OCI-LY1 (cell line): ENCODE data around the gene CTAGE1.

Experiments
- CTCF ChIP-seq: fragments of 200-600 bp; sonication (generic), shearing (Covaris generic); IDR thresholded peaks from 2 replicates; pipeline ENCODE4 v1.5.1; 2017; ENCODE audit warnings: mild to moderate bottlenecking, antibody characterized with exemption, low read length, moderate library complexity, mixed read lengths
- EZH2 ChIP-seq: fragments of 200-600 bp; sonication (generic), shearing (Covaris generic); IDR thresholded peaks from 2 replicates; pipeline ENCODE4 v1.8.0; 2017; ENCODE audit warnings: borderline replicate concordance, mixed run types, mild to moderate bottlenecking, antibody characterized with exemption, low read length, moderate library complexity, mixed read lengths

GRCh38 chr18:22439447-22439846, 21.7 kb upstream of the CTAGE1 start:
- no peak for TF ChIP-seq CTCF
- no peak for TF ChIP-seq EZH2
